A549 (cell line): Measurements from ENCODE around the gene TPRN.

Source experiments
- CTCF ChIP-seq: fragments of >200 bp; sonication (Bioruptor Twin); formaldehyde crosslinking; IDR thresholded peaks from 3 replicates; pipeline ENCODE4 v1.5.1; 2016
- ESRRA ChIP-seq: fragments of 150-350 bp; IDR thresholded peaks from 2 replicates; pipeline ENCODE4 v1.6.1; 2014; ENCODE audit warnings: mild to moderate bottlenecking, low read length, borderline replicate concordance
- GATA3 ChIP-seq: IDR thresholded peaks from 2 replicates; pipeline ENCODE4 v1.6.1; 2012; ENCODE audit warnings: borderline replicate concordance
- HDAC2 ChIP-seq: fragments of 200-600 bp; sonication (generic); IDR thresholded peaks from 2 replicates; pipeline ENCODE4 v1.6.1; 2016
- JUN ChIP-seq, 2 experiments: fragments of >200 bp; sonication (Bioruptor Twin); formaldehyde crosslinking; IDR thresholded peaks; 2 replicates in 1 of 2; 3 replicates in 1 of 2; pipeline ENCODE4 v1.6.1; 2016 to 2017
- KDM1A ChIP-seq: fragments of 200-600 bp; sonication (generic); IDR thresholded peaks from 2 replicates; pipeline ENCODE4 v1.6.1; 2016; ENCODE audit warnings: low read depth, mild to moderate bottlenecking
- MYC ChIP-seq: IDR thresholded peaks from 2 replicates; pipeline ENCODE4 v1.6.1; 2012; ENCODE audit warnings: mild to moderate bottlenecking, inconsistent platforms, low read length, improper control_type of control experiment, borderline replicate concordance
- POLR2A ChIP-seq: IDR thresholded peaks from 2 replicates; pipeline ENCODE4 v1.6.1; 2012; ENCODE audit warnings: mild to moderate bottlenecking, low read length
- REST ChIP-seq: fragments of 200-600 bp; sonication (generic); IDR thresholded peaks from 2 replicates; pipeline ENCODE4 v1.6.1; 2016; ENCODE audit warnings: antibody characterized with exemption, mild to moderate bottlenecking, moderate library complexity
- ZSCAN20 ChIP-seq: fragments of 250-450 bp; sonication (Bioruptor Pico); IDR thresholded peaks from 2 replicates; pipeline ENCODE4 v1.8.0; 2022; ENCODE audit warnings: mild to moderate bottlenecking, moderate library complexity
- TF ChIP-seq, protein P1 (sequence below): IDR thresholded peaks from 2 replicates; pipeline ENCODE4 v1.6.1; 2012

DNA sequence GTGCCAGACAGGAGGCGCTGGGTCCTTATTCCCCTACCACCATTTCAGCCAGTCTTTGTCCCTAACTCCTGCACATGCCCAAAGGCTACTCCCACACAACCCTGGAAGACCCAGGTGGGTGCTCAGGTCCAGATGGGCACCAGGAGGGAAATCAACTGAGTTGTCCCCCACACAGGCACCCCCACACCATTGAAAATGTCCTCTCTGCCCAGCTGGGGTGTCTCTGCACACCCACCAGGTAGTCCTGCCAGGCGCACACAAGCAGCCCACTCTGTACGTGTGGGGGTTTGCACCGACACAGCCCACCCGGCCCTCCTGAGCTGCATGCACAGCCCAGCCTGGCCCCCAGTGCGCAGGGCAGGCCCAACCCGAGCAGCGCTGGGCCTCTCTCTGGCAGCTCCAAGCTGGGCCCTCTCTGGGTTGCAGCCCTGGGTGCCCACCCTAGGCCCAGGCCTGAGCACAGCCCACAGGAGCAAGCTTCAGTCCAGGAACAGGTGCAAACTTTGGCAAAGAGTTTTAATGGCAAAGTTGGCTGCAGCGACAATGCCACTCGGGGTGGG is 19.3 kb upstream of the TPRN start:
- TF ChIP-seq ZSCAN20 (CRISPR knock-in tag) (no peak), MYC (no peak), REST (no peak), POLR2A (no peak), JUN (IDR thresholded peaks at IDR 0.05) (no peak), GATA3 (no peak), CTCF (no peak), HDAC2 (no peak), KDM1A (no peak), ESRRA (no peak)
- TF ChIP-seq, protein P1, sequence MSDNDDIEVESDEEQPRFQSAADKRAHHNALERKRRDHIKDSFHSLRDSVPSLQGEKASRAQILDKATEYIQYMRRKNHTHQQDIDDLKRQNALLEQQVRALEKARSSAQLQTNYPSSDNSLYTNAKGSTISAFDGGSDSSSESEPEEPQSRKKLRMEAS: no peak
